ENCODE data around the gene TNFSF13. TPM values are rescaled to one million over a fixed set of nuclear protein-coding genes. Genes with fewer than 3 reads are reported as not detected.

Gene TNFSF13
- total RNA-seq, 8 experiments from 2014 or later, result 1.2 to 8.1 (median 2.0) TPM

GRCh38 chr17:7538891-7539545 lies 19.5 kb upstream of the TNFSF13 start:
- no peaks in the 10 kb centered on the region for H3K4me1 ChIP-seq (replicated peaks in 1 of 2)
- 0 to 100% (median 46%) methylated on average over 1 to 7 of the region's 11 CpGs; no CpG with 5 or more reads in 2 of the 10 experiments for WGBS, 10 experiments
- ATAC-seq (replicated peaks in 6 of 8), result no peak
- no peak overlapping the region for H3K4me3 ChIP-seq
- in situ Hi-C loops (cut with MboI; ENCODE audit: low pct_unique_long_range_greater_than_20kb in 2 of 9, low sequenced_read_pairs in 9 of 9, unreplicated experiment in 9 of 9), result no loop called here
- H3K27ac ChIP-seq, result no peak overlapping the region

GRCh38 chr17:7541074-7541621 lies 17.4 kb upstream of the TNFSF13 start:
- H3K27ac ChIP-seq, result no peak overlapping the region
- no peaks in the 10 kb centered on the region for H3K4me1 ChIP-seq (replicated peaks in 1 of 2)
- 68 to 100% (median 88%) methylated on average over 1 to 5 of the region's 9 CpGs; no CpG with 5 or more reads in 4 of the 10 experiments for whole genome bisulfite sequencing, 10 experiments
- no peak for ATAC-seq (replicated peaks in 6 of 8)
- H3K4me3 ChIP-seq, result no peak overlapping the region
- in situ Hi-C loops (cut with MboI; ENCODE audit: low pct_unique_long_range_greater_than_20kb in 2 of 9, low sequenced_read_pairs in 9 of 9, unreplicated experiment in 9 of 9), result no loop called here

GRCh38 chr17:7544911-7545310 lies 13.6 kb upstream of the TNFSF13 start:
- no peak overlapping the region for H3K4me3 ChIP-seq
- H3K4me1 ChIP-seq (replicated peaks in 1 of 2), result peaks cover 0 to 7% of the 10 kb centered on the region in 2 donors
- H3K27ac ChIP-seq, result no peak overlapping the region
- in situ Hi-C loops (cut with MboI; ENCODE audit: low pct_unique_long_range_greater_than_20kb in 2 of 9, low sequenced_read_pairs in 9 of 9, unreplicated experiment in 9 of 9), result no loop called here
- WGBS, 10 experiments, result 20 to 100% (median 68%) methylated on average over 1 to 5 of the region's 6 CpGs; no CpG with 5 or more reads in 2 of the 10 experiments
- ATAC-seq (replicated peaks in 6 of 8), result no peak

- in situ Hi-C loops (cut with MboI; ENCODE audit: low pct_unique_long_range_greater_than_20kb in 2 of 9, low sequenced_read_pairs in 9 of 9, unreplicated experiment in 9 of 9), result no loop called here
- Histone ChIP-seq H3K27ac (no peak within 1 kb of the TSS), H3K4me3 (peak within 1 kb of the TSS in 4 of 5 donors; percentile 1 to 26 (median 14)), H3K4me1 (replicated peaks in 1 of 2) (peaks cover 0 to 7% of the 10 kb centered on the region in 2 donors)
- peak; percentile 50 to 88 (median 74) for ATAC-seq (replicated peaks in 6 of 8)
- WGBS, 10 experiments, result 0 to 40% (median 8%) methylated on average over 1 to 3 of the region's 65 CpGs; no CpG with 5 or more reads in 5 of the 10 experiments
These were observed 9.8 kb upstream of the TNFSF13 start, which contains the start of gene TNFSF12 for GRCh38 chr17:7548585-7549400. TNFSF12 (plus strand) TSS chr17:7549058; CDS start chr17:7549154, 96 bp downstream.

GRCh38 chr17:7549401-7550055 lies 9.0 kb upstream of the TNFSF13 start:
- in situ Hi-C loops (cut with MboI; ENCODE audit: low pct_unique_long_range_greater_than_20kb in 2 of 9, low sequenced_read_pairs in 9 of 9, unreplicated experiment in 9 of 9), result loop anchor here in 1 of 9 experiments (25.0 kb wide), 1 partner anchor 512 kb away; the partner anchor contains the start of genes SLC16A11 and SLC16A13
- no peak overlapping the region for H3K27ac ChIP-seq
- H3K4me3 ChIP-seq, result no peak overlapping the region
- H3K4me1 ChIP-seq (replicated peaks in 1 of 2), result peaks cover 0 to 7% of the 10 kb centered on the region in 2 donors
- peak; percentile 17 to 67 (median 52) for ATAC-seq (replicated peaks in 6 of 8)
- whole genome bisulfite sequencing, 10 experiments, result 17 to 92% (median 59%) methylated on average over 1 to 8 of the region's 20 CpGs; no CpG with 5 or more reads in 4 of the 10 experiments

- no peak for ATAC-seq (replicated peaks in 6 of 8)
- Histone ChIP-seq H3K4me3 (no peak overlapping the region), H3K4me1 (replicated peaks in 1 of 2) (peaks cover 0 to 7% of the 10 kb centered on the region in 2 donors), H3K27ac (no peak overlapping the region)
- in situ Hi-C loops (cut with MboI; ENCODE audit: low pct_unique_long_range_greater_than_20kb in 2 of 9, low sequenced_read_pairs in 9 of 9, unreplicated experiment in 9 of 9), result loop anchor here in 1 of 9 experiments (25.0 kb wide), 1 partner anchor 513 kb away; the partner anchor contains the start of genes SLC16A11 and SLC16A13
- 0 to 83% (median 57%) methylated on average over 1 to 3 of the region's 6 CpGs; no CpG with 5 or more reads in 5 of the 10 experiments for WGBS, 10 experiments
These were observed 8.2 kb upstream of the TNFSF13 start for GRCh38 chr17:7550344-7550743.

GRCh38 chr17:7551396-7551795 lies 7.2 kb upstream of the TNFSF13 start:
- no peak for ATAC-seq (replicated peaks in 6 of 8)
- in situ Hi-C loops (cut with MboI; ENCODE audit: low pct_unique_long_range_greater_than_20kb in 2 of 9, low sequenced_read_pairs in 9 of 9, unreplicated experiment in 9 of 9), result loop anchor here in 1 of 9 experiments (25.0 kb wide), 1 partner anchor 514 kb away; the partner anchor contains the start of genes SLC16A11 and SLC16A13
- Histone ChIP-seq H3K27ac (no peak overlapping the region), H3K4me3 (no peak overlapping the region), H3K4me1 (replicated peaks in 1 of 2) (peaks cover 0 to 7% of the 10 kb centered on the region in 2 donors)
- WGBS, 10 experiments, result 50 to 90% (median 79%) methylated on average over 1 to 3 of the region's 4 CpGs; no CpG with 5 or more reads in 2 of the 10 experiments

GRCh38 chr17:7552621-7553051 lies 5.9 kb upstream of the TNFSF13 start:
- in situ Hi-C loops (cut with MboI; ENCODE audit: low pct_unique_long_range_greater_than_20kb in 2 of 9, low sequenced_read_pairs in 9 of 9, unreplicated experiment in 9 of 9), result loop anchor here in 1 of 9 experiments (25.0 kb wide), 1 partner anchor 515 kb away; the partner anchor contains the start of genes SLC16A11 and SLC16A13
- Histone ChIP-seq H3K4me3 (no peak overlapping the region), H3K27ac (no peak overlapping the region), H3K4me1 (replicated peaks in 1 of 2) (peaks cover 3 to 7% of the 10 kb centered on the region in 2 donors)
- no peak for ATAC-seq (replicated peaks in 6 of 8)
- 57 to 95% (median 80%) methylated on average over 1 to 6 of the region's 6 CpGs; no CpG with 5 or more reads in 1 of the 10 experiments for WGBS, 10 experiments

GRCh38 chr17:7553356-7553755 lies 5.2 kb upstream of the TNFSF13 start:
- no peak for ATAC-seq (replicated peaks in 6 of 8)
- in situ Hi-C loops (cut with MboI; ENCODE audit: low pct_unique_long_range_greater_than_20kb in 2 of 9, low sequenced_read_pairs in 9 of 9, unreplicated experiment in 9 of 9), result loop anchor here in 1 of 9 experiments (25.0 kb wide), 1 partner anchor 516 kb away; the partner anchor contains the start of genes SLC16A11 and SLC16A13
- Histone ChIP-seq H3K27ac (no peak overlapping the region), H3K4me3 (no peak overlapping the region), H3K4me1 (replicated peaks in 1 of 2) (peaks cover 6 to 11% of the 10 kb centered on the region in 2 donors)
- WGBS, 10 experiments, result 80% methylated on average over 1 of the region's 1 CpG; no CpG with 5 or more reads in 9 of the 10 experiments

- no peak for ATAC-seq (replicated peaks in 6 of 8)
- Histone ChIP-seq H3K4me3 (no peak overlapping the region), H3K4me1 (replicated peaks in 1 of 2) (peaks cover 6 to 17% of the 10 kb centered on the region in 2 donors), H3K27ac (no peak overlapping the region)
- 21 to 71% (median 43%) methylated on average over 2 to 4 of the region's 10 CpGs; no CpG with 5 or more reads in 4 of the 10 experiments for WGBS, 10 experiments
- in situ Hi-C loops (cut with MboI; ENCODE audit: low pct_unique_long_range_greater_than_20kb in 2 of 9, low sequenced_read_pairs in 9 of 9, unreplicated experiment in 9 of 9), result loop anchor here in 1 of 9 experiments (25.0 kb wide), 1 partner anchor 518 kb away; the partner anchor contains the start of genes SLC16A11 and SLC16A13
These were observed 3.1 kb upstream of the TNFSF13 start for GRCh38 chr17:7555320-7555948.

GRCh38 chr17:7556627-7557026 lies 1.9 kb upstream of the TNFSF13 start:
- H3K4me1 ChIP-seq (replicated peaks in 1 of 2), result peaks cover 10 to 21% of the 10 kb centered on the region in 2 donors
- no peak for ATAC-seq (replicated peaks in 6 of 8)
- in situ Hi-C loops (cut with MboI; ENCODE audit: low pct_unique_long_range_greater_than_20kb in 2 of 9, low sequenced_read_pairs in 9 of 9, unreplicated experiment in 9 of 9), result loop anchor here in 1 of 9 experiments (25.0 kb wide), 1 partner anchor 519 kb away; the partner anchor contains the start of genes SLC16A11 and SLC16A13
- no peak overlapping the region for H3K4me3 ChIP-seq
- no peak overlapping the region for H3K27ac ChIP-seq
- WGBS, 10 experiments, result 92 to 100% (median 100%) methylated on average over 1 to 6 of the region's 12 CpGs; no CpG with 5 or more reads in 6 of the 10 experiments

Data from motor neuron (in vitro differentiated cells).